CD4-positive, alpha-beta T cell treated with Interleukin-10 for 1 hour (primary cell): ENCODE data around the gene CDC45.

Experiments used
- DNase-seq: peaks from one replicate; pipeline ENCODE4 v3.0.0-alpha.2; 2020

The CDC45 gene

GRCh38 chr22:19469421-19469820 lies 10.3 kb upstream of the CDC45 start:
- DNase-seq, result no peak

GRCh38 chr22:19470010-19470409 lies 9.7 kb upstream of the CDC45 start:
- no peak for DNase-seq

- no peak for DNase-seq
Measured at GRCh38 chr22:19471572-19471971, 8.1 kb upstream of the CDC45 start.

- no peak for DNase-seq
Measured at GRCh38 chr22:19472233-19472632, 7.5 kb upstream of the CDC45 start.

- no peak for DNase-seq
Measured at GRCh38 chr22:19473578-19473977, 6.1 kb upstream of the CDC45 start.

- no peak for DNase-seq
Measured at GRCh38 chr22:19476023-19476422, 3.7 kb upstream of the CDC45 start.

GRCh38 chr22:19477321-19478044 lies 2.2 kb upstream of the CDC45 start:
- DNase-seq, result peak; percentile 24

- peak; percentile 21 for DNase-seq
Measured at GRCh38 chr22:19478045-19478900, 1.4 kb upstream of the CDC45 start.

GRCh38 chr22:19478901-19479354 lies 792 bp upstream of the CDC45 start, which contains the start of gene UFD1:
TSS of gene UFD1 (minus strand) at chr22:19479193. CDS start at chr22:19479085, 108 bp downstream.
- DNase-seq, result peak; percentile 87

- DNase-seq, result no peak
Measured at GRCh38 chr22:19480173-19480568, 451 bp downstream of the CDC45 start.

- DNase-seq, result no peak
Measured at GRCh38 chr22:19480789-19481188, 1.1 kb downstream of the CDC45 start.

- DNase-seq, result no peak
Measured at GRCh38 chr22:19482297-19482696, 2.6 kb downstream of the CDC45 start.

GRCh38 chr22:19483481-19484244 lies 3.9 kb downstream of the CDC45 start:
- no peak for DNase-seq

GRCh38 chr22:19488285-19488684 lies 8.6 kb downstream of the CDC45 start:
- DNase-seq, result no peak

GRCh38 chr22:19488884-19489843 lies 9.4 kb downstream of the CDC45 start:
- DNase-seq, result no peak

- no peak for DNase-seq
Measured at GRCh38 chr22:19490628-19491230, 11.0 kb downstream of the CDC45 start.

- DNase-seq, result no peak
Measured at GRCh38 chr22:19492504-19493174, 12.9 kb downstream of the CDC45 start.

- no peak for DNase-seq
Measured at GRCh38 chr22:19494001-19494560, 14.4 kb downstream of the CDC45 start.

- DNase-seq, result no peak
Measured at GRCh38 chr22:19494676-19495173, 15.0 kb downstream of the CDC45 start.

GRCh38 chr22:19495562-19496323 lies 16.0 kb downstream of the CDC45 start:
- peak; percentile 39 for DNase-seq
